ENCODE results near the gene CIDEA.

DNA sequence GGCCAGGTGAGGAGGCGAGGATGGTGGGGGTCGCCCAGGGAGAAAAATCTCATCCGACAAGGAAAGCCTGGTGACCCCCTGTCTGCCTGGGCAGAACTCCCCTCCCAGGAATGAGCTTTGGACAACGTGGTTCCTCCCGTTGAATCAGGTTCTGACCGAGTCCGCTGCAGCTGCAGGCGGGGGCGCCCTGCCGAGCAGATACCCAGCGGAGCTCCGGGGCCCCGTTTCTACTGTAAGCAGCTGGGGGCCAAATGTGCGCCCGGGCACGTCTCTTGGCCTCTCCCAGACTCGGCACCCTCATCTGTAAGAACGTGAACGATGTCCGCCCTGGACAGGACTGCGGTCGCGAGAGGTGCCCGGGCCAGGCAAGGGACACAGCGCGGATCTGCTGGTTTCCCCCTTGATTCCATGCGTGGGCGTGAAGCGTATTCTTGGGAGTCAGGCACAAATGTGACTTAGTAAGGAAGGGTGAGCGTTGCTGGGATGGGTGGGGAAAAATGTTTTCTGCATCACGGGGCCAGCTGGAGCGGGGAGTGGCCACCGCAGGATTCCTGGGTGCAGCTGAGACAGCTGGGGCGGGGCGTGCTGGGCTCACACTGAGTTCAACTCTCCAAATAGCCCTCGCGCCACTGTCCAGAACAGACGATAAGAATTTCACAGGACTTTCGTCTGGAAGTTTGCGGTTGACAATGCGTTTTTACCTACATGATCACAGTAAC lies 33.7 kb downstream of the CIDEA start:
- peak; percentile 46 for TF ChIP-seq TAF1 (IDR thresholded peaks at IDR 0.05; ENCODE audit: low read depth)
- TF ChIP-seq, protein P1, sequence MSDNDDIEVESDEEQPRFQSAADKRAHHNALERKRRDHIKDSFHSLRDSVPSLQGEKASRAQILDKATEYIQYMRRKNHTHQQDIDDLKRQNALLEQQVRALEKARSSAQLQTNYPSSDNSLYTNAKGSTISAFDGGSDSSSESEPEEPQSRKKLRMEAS (IDR thresholded peaks at IDR 0.05) = peak; percentile 36
- TF ChIP-seq ZBTB7A (IDR thresholded peaks at IDR 0.05; ENCODE audit: low read depth) = peak; percentile 35
- TF ChIP-seq CREB1 (IDR thresholded peaks at IDR 0.05; ENCODE audit: low read depth) = no peak
- no peak for TF ChIP-seq RAD21 (IDR thresholded peaks at IDR 0.05; ENCODE audit: low read depth)
- peak; percentile 48 for TF ChIP-seq EP300 (IDR thresholded peaks at IDR 0.05; ENCODE audit: borderline replicate concordance)
- TF ChIP-seq, protein P2, sequence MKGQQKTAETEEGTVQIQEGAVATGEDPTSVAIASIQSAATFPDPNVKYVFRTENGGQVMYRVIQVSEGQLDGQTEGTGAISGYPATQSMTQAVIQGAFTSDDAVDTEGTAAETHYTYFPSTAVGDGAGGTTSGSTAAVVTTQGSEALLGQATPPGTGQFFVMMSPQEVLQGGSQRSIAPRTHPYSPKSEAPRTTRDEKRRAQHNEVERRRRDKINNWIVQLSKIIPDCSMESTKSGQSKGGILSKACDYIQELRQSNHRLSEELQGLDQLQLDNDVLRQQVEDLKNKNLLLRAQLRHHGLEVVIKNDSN (IDR thresholded peaks at IDR 0.05) = peak; percentile 83
- no peak for TF ChIP-seq YY1 (IDR thresholded peaks at IDR 0.05; ENCODE audit: low read depth)
- TF ChIP-seq CEBPB (IDR thresholded peaks at IDR 0.05) = no peak
- TF ChIP-seq, protein P3, sequence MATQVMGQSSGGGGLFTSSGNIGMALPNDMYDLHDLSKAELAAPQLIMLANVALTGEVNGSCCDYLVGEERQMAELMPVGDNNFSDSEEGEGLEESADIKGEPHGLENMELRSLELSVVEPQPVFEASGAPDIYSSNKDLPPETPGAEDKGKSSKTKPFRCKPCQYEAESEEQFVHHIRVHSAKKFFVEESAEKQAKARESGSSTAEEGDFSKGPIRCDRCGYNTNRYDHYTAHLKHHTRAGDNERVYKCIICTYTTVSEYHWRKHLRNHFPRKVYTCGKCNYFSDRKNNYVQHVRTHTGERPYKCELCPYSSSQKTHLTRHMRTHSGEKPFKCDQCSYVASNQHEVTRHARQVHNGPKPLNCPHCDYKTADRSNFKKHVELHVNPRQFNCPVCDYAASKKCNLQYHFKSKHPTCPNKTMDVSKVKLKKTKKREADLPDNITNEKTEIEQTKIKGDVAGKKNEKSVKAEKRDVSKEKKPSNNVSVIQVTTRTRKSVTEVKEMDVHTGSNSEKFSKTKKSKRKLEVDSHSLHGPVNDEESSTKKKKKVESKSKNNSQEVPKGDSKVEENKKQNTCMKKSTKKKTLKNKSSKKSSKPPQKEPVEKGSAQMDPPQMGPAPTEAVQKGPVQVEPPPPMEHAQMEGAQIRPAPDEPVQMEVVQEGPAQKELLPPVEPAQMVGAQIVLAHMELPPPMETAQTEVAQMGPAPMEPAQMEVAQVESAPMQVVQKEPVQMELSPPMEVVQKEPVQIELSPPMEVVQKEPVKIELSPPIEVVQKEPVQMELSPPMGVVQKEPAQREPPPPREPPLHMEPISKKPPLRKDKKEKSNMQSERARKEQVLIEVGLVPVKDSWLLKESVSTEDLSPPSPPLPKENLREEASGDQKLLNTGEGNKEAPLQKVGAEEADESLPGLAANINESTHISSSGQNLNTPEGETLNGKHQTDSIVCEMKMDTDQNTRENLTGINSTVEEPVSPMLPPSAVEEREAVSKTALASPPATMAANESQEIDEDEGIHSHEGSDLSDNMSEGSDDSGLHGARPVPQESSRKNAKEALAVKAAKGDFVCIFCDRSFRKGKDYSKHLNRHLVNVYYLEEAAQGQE (IDR thresholded peaks at IDR 0.05; ENCODE audit: low read depth) = no peak
- TF ChIP-seq TCF12 (IDR thresholded peaks at IDR 0.05; ENCODE audit: low read depth) = no peak; the same call in 1 of the 2 replicates
